ENCODE results near the gene STIMATE.

- TF ChIP-seq GABPA (IDR thresholded peaks at IDR 0.05 in 1 of 2, conservative IDR thresholded peaks at IDR 0.05 in 1 of 2) = no peak
- TF ChIP-seq RAD21 (IDR thresholded peaks at IDR 0.05) = no peak
- no peak for TF ChIP-seq CTCF (IDR thresholded peaks at IDR 0.05; ENCODE audit: low read depth, low read length, missing input control)
- TF ChIP-seq TAF1 (conservative IDR thresholded peaks at IDR 0.05) = no peak
- TF ChIP-seq SP1 (IDR thresholded peaks at IDR 0.05) = no peak
- TF ChIP-seq YY1 (IDR thresholded peaks at IDR 0.05) = no peak
- no peak for TF ChIP-seq JUND (IDR thresholded peaks at IDR 0.05)
- TF ChIP-seq MAX (IDR thresholded peaks at IDR 0.05) = no peak
- TF ChIP-seq ZBTB33 (IDR thresholded peaks at IDR 0.05) = no peak
- TF ChIP-seq REST (IDR thresholded peaks at IDR 0.05) = no peak
- no peak for TF ChIP-seq ATF3 (IDR thresholded peaks at IDR 0.05)
- no peak for TF ChIP-seq EGR1 (IDR thresholded peaks at IDR 0.05; ENCODE audit: low read depth in 2 of 2)
- no peak for TF ChIP-seq FOXA1 (IDR thresholded peaks at IDR 0.05)
- no peak for TF ChIP-seq RXRA (IDR thresholded peaks at IDR 0.05)
Measured at GRCh38 chr3:52881871-52882270, 15.5 kb downstream of the STIMATE start.
